T1000 (cell line): ENCODE results near the gene BAIAP3.
"Not testable (repeated sequence)": the region's sequence is repeated elsewhere in the genome, so short reads cannot be mapped to it uniquely, and the experiment has no call there.

Source experiments
- DNase-seq: peaks from one replicate; lab custom pipeline; 2025; ENCODE audit warnings: mixed read lengths; lab: John Stamatoyannopoulos, UW

BAIAP3 gene

GRCh38 chr16:1333149-1333812 is at the start of gene BAIAP3:
TSS of gene BAIAP3 (plus strand) at chr16:1333645. CDS start at chr16:1338550, 4,905 bp downstream.
- no peak for DNase-seq

- no peak for DNase-seq
These were observed 49.3 kb upstream of the BAIAP3 start for GRCh38 chr16:1283996-1284616.

- no peak for DNase-seq
These were observed 47.6 kb upstream of the BAIAP3 start for GRCh38 chr16:1285669-1286512.

GRCh38 chr16:1286513-1287094 is 46.8 kb upstream of the BAIAP3 start:
- DNase-seq: no peak

- DNase-seq: no peak
These were observed 45.3 kb upstream of the BAIAP3 start for GRCh38 chr16:1287982-1288670.

- no peak for DNase-seq
These were observed 44.5 kb upstream of the BAIAP3 start for GRCh38 chr16:1288813-1289476.

GRCh38 chr16:1289477-1289866 is 44.0 kb upstream of the BAIAP3 start:
- DNase-seq: no peak

- no peak for DNase-seq
These were observed 43.4 kb upstream of the BAIAP3 start for GRCh38 chr16:1290063-1290501.

- DNase-seq: no peak
These were observed 42.4 kb upstream of the BAIAP3 start for GRCh38 chr16:1290860-1291575.

- DNase-seq: no peak
These were observed 41.9 kb upstream of the BAIAP3 start for GRCh38 chr16:1291576-1291974.

GRCh38 chr16:1292208-1292607 is 41.2 kb upstream of the BAIAP3 start:
- DNase-seq: not testable (repeated sequence)

- DNase-seq: not testable (repeated sequence)
These were observed 40.6 kb upstream of the BAIAP3 start for GRCh38 chr16:1292808-1293207.

GRCh38 chr16:1293921-1294656 is 39.4 kb upstream of the BAIAP3 start:
- DNase-seq: no peak

GRCh38 chr16:1295465-1295864 is 38.0 kb upstream of the BAIAP3 start:
- DNase-seq: no peak

GRCh38 chr16:1296688-1297017 is 36.8 kb upstream of the BAIAP3 start:
- DNase-seq: not testable (repeated sequence)

- no peak for DNase-seq
These were observed 36.3 kb upstream of the BAIAP3 start for GRCh38 chr16:1297018-1297696.

- no peak for DNase-seq
These were observed 35.0 kb upstream of the BAIAP3 start for GRCh38 chr16:1298406-1298805.

GRCh38 chr16:1299012-1299867 is 34.2 kb upstream of the BAIAP3 start:
- DNase-seq: no peak

- no peak for DNase-seq
These were observed 33.6 kb upstream of the BAIAP3 start for GRCh38 chr16:1299868-1300203.
